HL-60/S4 treated with retinoic acid at 250 ng/mL for 4 days and 3 days (cell line): ENCODE data around the gene KRTAP4-8.
"Not testable (repeated sequence)": the region's sequence is repeated elsewhere in the genome, so short reads cannot be mapped to it uniquely, and the experiment has no call there.

Experiments used
- in situ Hi-C: fragments of 300-500 bp; cut with MboI; formaldehyde crosslinking; loops from 2 replicates; pipeline ENCODE4 v1.7.0; 2022; ENCODE audit warnings: low sequenced_read_pairs

The KRTAP4-8 gene

DNA sequence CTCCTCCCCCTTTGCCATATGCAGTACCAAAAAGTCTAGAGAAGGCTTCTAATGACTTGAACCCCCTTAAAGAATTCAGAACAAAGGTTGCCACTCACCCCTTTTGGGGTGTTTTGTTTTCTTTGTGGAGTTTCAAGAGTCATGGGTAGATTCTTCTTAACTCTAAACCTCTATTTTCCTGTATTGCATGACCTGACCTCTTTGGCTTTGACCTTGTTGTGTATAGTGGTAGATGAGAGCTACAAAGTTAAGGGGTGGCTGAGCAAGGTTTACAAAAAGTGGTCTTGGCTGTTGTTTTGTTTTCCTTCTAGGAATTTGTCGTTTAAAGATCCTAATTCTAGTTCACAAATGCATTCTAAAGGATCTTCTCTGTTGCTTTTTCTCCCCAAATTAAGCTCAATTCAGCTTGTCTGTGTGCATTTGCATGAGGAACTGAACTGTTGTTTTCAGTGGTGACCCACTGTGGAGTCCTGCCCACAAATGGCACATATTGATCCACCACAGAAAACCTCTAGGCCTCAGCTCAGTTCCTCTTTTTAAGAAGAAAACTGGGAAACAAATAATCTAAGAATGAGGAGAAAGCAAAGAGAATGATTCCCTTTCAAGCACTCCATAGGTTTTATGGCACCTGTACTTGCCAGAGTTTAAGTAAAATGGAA is 10.9 kb upstream of the KRTAP4-8 start:
- in situ Hi-C loops, result not testable (repeated sequence)

DNA sequence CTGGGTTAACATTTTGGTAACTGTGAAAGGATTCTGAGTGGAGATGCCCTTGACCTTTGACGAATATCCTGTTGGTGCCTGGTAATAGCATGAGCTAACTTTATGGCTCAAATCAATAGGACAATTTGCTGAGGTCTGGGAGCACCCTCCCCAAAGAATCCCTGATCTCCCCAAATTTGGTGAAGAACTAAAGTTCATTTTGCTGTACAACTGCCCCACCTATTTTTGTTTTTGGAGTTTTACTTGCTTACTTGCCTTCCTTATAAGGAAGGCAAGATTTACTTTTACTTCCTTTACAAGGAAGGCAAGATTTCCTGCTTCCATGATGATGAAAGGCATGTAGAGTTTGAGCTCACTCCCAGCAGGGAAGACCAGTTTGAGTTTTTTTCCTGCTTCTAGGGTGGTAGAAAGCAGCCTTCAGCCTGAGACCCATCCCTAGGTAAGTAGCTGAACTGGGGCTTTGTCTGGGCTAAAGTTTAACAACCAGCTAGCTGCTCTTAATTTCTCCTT is 10.1 kb upstream of the KRTAP4-8 start:
- in situ Hi-C loops, result no loop called here

DNA sequence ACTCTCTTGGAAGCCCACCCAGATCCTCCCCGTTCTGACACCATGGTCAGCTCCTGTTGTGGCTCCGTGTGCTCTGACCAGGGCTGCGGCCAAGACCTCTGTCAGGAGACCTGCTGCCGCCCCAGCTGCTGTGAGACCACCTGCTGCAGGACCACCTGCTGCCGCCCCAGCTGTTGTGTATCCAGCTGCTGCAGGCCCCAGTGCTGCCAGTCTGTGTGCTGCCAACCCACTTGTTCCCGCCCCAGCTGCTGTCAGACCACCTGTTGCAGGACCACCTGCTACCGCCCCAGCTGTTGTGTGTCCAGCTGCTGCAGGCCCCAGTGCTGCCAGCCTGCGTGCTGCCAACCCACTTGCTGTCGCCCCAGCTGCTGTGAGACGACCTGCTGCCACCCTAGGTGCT is 7.4 kb upstream of the KRTAP4-8 start, which contains the start of gene KRTAP4-9:
KRTAP4-9 (plus strand) TSS at position 43 of the 400 bp plus-strand sequence; CDS start at position 43, 0 bp downstream.
- in situ Hi-C loops, result not testable (repeated sequence)

DNA sequence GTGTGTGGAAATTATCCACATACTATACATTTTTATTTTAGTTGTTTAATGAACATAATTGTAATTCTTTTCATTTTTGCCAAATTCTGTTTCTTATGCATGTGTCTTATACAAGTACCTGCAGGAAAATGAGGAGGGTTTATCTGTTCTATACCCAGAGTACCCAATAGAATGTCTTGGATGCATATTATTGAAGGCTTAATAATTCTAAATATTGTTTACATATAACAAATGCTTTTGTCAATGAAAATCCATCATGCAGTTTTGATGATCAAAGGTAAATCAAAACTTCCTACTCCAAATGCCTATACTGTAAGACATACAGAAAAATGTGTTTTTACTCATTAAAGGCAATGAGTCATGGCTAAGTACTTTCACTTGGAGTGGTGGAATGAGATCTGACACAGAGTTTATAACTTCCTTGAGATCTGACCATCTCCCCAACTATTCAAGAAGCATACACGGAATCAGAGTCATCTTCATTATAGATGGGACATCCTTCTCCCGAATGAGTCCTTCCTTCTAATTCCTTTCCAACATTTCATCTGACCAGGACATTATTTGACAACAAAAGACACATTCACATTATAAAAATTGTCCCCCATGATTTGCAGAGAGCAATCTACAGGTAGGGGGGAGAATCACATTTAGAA is 6.6 kb upstream of the KRTAP4-8 start:
- in situ Hi-C loops, result not testable (repeated sequence)

DNA sequence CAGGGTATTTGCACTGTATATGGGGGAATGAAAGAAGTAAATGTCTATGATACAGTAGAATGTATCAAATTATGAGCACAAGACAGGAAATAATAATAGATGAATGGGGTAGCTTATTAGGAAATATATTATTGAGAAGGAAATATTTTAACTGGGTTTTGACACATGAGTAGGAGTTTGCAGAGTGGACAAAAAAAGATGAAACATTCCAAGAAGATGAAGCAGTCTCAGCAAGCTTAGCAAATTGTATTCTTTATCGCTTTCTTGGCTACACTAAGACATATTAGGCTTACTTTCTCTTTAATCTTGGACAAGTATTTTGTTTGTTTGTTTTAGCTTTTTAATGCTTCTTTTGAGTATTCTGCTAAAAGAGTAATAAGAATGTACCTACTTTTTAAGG is 6.0 kb upstream of the KRTAP4-8 start:
- in situ Hi-C loops, result no loop called here

DNA sequence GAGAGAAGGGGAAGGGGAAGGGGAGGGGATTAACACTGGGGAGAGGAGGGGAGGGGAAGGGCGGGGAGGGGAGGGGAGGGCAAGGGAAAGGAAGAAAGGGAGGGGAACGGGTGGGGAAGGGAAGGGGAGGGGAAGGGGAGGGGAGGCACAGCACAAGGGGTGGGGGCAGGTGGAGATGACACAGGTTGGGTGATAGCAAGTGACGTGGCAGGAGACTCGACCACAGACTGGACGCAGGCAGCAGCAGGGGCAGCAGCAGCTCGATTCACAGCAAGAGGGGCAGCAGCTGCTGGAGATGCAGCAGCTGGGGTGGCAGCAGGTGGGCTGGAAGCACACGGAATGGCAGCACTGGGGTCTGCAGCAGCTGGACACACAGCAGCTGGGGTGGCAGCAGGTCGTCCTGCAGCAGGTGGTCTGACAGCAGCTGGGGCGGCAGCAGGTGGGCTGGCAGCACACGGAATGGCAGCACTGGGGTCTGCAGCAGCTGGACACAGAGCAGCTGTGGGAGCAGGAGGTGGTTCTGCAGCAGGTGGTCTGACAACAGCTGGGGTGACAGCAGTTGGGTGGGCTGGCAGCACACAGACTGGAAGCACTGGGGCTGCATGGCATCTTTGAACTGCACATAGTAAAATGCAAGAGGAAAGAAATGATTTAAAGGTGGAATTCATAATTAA is 3.8 kb upstream of the KRTAP4-8 start, which contains the start of gene KRTAP4-16:
KRTAP4-16 (minus strand) TSS at position 624 of the 674 bp plus-strand sequence; CDS start at position 624, 0 bp downstream.
- in situ Hi-C loops, result no loop called here

DNA sequence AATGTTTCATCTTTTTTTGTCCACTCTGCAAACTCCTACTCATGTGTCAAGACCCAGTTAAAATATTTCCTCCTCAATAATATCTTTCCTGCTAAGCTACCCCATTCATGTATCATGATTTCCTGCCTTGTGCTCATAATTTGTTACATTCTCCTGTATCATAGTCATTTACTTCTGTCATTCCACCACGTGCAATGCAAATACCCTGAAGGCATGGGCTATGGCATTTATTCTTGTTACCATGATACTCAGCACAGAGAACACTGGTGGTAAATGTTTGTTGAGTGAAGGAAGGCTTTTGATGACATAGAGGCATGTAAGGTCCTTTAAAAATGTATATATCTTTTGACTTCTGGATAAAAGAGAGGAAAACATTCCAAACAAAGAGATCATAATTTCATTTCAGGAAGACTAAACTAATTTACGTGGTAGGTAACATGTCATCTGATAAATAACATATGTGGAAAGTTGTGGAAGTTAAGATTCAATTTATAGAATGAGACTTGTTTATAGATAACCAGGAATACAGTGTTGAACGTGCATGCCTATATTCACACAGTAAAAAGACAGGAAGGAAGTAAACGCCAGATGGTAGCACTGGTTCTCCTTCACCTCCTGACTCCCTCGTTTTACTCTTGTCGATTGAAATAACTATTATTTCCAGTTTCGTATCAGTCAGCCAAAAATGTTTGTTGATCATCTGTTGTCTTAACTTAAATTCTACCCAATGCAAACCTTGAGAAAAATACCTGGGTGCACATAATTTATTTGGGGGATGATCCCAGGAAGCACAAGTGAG is 1.9 kb upstream of the KRTAP4-8 start:
- in situ Hi-C loops, result not testable (repeated sequence)

DNA sequence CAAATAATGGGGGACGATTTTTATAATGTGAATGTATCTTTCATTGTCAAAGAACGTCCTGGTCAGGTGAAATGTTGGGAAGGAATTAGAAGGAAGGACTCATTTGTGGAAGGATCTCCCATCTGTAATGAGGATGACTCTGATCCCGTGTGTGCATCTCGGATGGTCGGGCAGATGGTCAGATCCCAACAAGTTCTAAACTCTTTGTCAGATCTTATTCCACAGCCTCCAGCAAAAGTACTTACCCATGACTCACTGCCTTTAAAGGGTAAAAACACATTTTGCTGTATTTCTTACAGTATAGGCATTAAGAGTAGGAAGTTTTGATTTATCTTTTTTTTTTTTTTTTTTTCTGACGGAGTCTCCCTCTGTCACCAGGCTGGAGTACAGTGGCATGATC is 539 bp upstream of the KRTAP4-8 start:
- in situ Hi-C loops, result no loop called here

DNA sequence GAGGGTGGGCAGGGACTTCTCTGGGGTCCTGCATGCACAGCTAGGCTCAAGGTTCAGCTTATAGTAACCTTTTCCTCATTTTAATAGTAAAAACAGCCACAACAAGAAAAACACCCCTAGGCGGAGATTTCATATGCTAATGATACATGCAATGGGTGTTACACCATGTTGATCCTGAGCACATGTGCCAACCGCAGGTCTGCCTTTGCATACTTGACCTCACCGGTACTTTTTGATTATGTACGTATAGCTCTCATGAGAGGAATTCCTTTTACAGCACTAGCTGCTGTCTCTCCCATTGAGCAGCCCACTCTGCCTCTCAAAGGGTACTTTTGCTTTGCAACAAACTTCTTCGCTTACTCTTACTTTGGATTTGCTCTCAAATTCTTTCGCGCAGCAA is 1.9 kb downstream of the KRTAP4-8 start:
- in situ Hi-C loops, result no loop called here

DNA sequence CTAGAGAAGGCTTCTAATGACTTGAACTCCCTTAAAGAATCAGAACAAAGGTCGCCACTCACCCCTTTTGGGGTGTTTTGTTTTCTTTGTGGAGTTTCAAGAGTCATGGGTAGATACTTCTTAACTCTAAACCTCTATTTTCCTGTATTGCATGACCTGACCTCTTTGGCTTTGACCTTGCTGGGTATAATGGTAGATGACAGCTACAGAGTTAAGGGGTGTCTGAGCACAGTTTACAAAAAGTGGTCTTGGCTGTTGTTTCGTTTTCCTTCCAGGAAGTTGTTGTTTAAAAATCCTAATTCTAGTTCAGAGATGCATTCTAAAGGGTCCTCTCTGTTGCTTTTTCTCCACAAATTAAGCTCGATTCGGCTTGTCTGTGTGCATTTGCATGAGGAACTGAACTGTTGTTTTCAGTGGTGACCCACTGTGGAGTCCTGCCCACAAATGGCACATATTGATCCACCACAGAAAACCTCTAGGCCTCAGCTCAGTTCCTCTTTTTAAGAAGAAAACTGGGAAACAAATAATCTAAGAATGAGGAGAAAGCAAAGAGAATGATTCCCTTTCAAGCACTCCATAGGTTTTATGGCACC is 9.1 kb downstream of the KRTAP4-8 start:
- in situ Hi-C loops, result not testable (repeated sequence)

DNA sequence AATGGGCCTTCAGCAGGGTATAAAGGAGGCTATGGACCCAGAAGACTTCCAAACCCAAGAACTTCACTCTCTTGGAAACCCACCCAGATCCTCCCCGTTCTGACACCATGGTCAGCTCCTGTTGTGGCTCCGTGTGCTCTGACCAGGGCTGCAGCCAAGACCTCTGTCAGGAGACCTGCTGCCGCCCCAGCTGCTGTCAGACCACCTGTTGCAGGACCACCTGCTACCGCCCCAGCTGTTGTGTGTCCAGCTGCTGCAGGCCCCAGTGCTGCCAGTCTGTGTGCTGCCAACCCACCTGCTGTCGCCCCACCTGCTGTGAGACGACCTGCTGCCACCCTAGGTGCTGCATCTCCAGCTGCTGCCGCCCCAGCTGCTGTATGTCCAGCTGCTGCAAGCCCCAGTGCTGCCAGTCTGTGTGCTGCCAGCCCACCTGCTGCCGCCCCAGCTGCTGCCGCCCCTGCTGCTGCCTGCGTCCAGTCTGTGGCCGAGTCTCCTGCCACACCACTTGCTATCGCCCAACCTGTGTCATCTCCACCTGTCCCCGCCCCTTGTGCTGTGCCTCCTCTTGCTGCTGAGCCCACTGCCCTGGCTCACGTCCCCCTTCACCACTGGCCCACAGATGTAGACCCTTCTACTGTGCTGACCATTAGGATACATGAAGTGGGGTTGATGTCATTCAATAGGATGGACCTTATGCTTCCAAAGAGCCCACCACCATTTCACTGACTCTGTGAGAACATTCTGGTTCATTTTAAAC is 13.7 kb downstream of the KRTAP4-8 start, which contains the start of gene KRTAP4-7:
KRTAP4-7 (plus strand) TSS at position 51 of the 757 bp plus-strand sequence; CDS start at position 108, 57 bp downstream.
- in situ Hi-C loops, result not testable (repeated sequence)

DNA sequence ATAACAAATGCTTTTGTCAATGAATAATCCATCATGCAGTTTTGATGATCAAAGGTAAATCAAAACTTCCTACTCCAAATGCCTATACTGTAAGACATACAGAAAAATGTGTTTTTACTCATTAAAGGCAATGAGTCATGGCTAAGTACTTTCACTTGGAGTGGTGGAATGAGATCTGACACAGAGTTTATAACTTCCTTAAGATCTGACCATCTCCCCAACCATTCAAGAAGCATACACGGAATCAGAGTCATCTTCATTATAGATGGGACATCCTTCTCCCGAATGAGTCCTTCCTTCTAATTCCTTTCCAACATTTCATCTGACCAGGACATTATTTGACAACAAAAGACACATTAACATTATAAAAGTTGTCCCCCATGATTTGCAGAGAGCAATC is 14.5 kb downstream of the KRTAP4-8 start:
- in situ Hi-C loops, result not testable (repeated sequence)

DNA sequence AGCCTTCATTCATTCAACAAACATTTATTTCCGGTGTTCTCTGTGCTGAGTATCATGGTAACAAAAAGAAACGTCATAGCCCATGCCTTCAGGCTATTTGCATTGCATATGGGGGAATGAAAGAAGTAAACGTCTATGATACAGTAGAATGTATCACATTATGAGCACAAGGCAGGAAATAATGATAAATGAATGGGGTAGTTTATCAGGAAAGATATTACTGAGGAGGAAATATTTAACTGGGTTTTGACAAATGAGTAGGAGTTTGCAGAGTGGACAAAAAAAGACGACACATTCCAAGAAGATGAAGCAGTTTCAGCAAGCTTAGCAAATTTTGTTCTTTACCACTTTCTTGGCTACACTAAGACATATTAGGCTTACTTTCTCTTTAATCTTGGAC is 15.3 kb downstream of the KRTAP4-8 start:
- in situ Hi-C loops, result no loop called here

DNA sequence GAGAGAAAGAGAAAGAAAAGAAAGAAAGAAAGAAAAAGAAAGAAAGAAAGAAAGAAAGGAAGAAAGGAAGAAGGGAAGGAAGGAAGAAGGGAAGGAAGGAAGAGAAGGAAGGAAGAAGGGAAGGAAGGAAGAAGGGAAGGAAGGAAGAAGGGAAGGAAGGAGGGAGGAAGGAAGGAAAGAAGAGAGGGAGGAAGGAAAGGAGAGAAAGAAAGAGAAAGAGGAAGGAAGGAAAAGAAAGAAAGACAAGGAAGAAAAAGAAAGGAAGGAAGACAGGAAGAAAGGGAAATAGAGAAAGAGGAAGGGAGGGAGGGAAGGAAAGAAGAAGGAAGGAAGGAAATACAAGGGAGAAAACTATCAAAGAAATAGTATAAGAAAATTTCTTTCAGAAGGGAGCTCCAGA is 21.2 kb downstream of the KRTAP4-8 start:
- in situ Hi-C loops, result no loop called here

DNA sequence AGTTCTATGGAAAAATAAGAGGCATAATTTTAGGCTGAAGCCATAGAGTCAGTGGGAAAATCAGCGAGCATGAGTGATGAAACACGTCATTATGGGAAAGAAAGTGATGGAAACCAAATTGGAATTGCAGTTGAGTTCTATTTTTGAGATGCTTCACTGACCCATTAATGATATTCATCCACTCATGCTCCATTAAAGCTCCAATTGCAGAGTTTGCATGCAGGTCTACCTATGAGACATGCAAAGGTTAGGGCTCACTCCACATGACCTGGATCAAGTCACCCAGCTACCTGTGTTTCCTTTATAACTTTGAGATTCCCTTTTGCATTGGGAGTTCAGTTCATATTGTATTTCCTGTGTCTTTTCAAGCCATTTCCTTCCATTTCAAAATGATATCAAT is 24.3 kb downstream of the KRTAP4-8 start:
- in situ Hi-C loops, result no loop called here

DNA sequence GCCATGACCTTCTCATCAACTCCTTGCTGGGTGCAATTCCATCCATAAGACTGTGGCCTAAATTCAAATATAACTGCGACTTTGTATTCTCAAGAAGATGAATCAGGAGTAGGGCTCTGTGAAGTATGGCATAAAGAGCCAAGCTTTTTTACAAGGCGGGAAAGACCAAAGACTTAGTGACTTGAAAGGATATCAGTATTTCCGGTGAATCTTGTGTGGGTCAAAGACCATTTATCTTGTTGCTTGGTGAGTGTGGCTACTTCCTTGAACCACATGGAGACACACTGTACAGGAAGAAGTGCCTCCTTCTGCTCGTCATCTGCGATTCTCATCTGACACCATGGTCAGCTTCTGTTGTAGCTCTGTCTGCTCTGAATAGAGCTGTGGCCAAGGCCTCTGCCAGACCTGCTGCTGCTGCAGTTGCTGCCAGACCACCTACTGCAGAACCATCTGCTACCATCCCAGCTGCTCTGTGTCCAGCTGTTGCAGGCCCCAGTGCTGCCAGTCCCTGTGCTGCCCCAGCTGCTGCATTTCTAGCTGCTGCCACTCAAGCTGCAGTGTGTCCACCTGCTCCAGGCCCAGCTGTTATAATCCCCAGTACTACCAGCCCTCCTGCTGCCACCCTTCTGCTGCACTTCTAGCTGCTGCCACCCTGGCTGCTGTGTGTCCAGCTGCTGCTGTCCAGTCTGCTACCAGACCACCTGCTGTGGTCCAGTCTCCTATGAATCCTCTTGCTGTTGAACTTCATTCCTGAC is 26.2 kb downstream of the KRTAP4-8 start:
- in situ Hi-C loops, result no loop called here

DNA sequence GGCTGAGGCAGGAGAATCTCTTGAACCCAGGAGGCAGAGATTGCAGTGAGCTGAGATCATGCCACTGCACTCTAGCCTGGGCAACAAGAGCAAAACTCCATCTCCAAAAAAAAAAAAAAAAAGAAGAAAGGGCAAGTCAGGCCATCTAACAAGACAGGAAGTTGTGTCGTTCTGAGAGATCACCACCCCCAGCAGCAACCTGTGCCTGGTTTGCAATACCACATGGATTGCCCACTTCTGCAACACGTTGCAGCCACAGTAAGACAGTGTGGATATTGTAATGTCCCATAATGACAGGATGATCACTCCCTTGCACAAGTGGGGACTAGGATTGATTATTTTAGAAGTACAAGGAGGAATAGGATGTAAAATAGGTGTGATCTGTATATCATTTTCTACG is 28.9 kb downstream of the KRTAP4-8 start:
- in situ Hi-C loops, result no loop called here

DNA sequence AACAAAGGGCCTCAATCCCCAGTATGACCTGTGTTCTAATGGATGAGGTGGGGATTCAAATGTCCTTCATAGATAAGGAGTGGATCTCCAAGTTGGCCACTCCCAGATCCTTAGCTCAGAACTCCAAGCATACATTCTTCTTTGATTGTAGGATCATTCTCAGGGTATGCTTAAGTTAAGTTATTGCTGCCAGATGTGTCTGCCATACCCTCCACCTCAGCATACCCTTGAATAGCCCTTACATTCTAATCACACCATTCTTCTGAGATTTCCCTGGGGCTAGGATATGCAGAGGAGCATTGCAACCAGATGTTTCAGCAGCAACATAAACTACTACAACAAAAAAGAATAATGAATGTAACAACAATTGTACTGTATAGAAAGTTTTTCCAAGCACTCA is 30.7 kb downstream of the KRTAP4-8 start:
- in situ Hi-C loops, result no loop called here
